Cardiac muscle cell (in vitro differentiated cells and primary cell): ENCODE measurements around the gene EXOC4. TPM values are rescaled to one million over a fixed set of nuclear protein-coding genes. Genes with fewer than 3 reads are reported as not detected.

Experiments
- DNase-seq, 2 donors: peaks; one replicate each; pipeline versions ENCODE4 v3.0.0 to v3.0.0-alpha.2; 2010 to 2017; ENCODE audit warnings: low read depth in 1 of 2, low spot score in 1 of 2
- H3K27ac ChIP-seq: fragments of 200-600 bp; sonication (generic); 2 replicates; pipeline ENCODE4 v1.5.1; 2016
- H3K27me3 ChIP-seq: fragments of 200-600 bp; sonication (generic); 2 replicates; pipeline ENCODE4 v1.6.0; 2016; ENCODE audit warnings: control low read depth
- H3K36me3 ChIP-seq: fragments of 200-600 bp; sonication (generic); 2 replicates; pipeline ENCODE4 v1.5.1; 2016; ENCODE audit warnings: control low read depth
- H3K4me1 ChIP-seq: fragments of 200-600 bp; sonication (generic); 2 replicates; pipeline ENCODE4 v1.8.1; 2017; ENCODE audit warnings: low read depth, mild to moderate bottlenecking, mixed run types
- H3K4me3 ChIP-seq: fragments of 200-600 bp; sonication (generic); 2 replicates; pipeline ENCODE4 v1.5.1; 2016; ENCODE audit warnings: mild to moderate bottlenecking
- H3K9me3 ChIP-seq: fragments of 200-600 bp; sonication (generic); 2 replicates; pipeline ENCODE4 v1.5.1; 2017; ENCODE audit warnings: low read depth, mild to moderate bottlenecking, control low read depth
- polyA plus RNA-seq: library from polyadenylated mRNA; unstranded; fragments of >200 nt; fragmentation: Nextera tagmentation; extraction: Ambion mirVana; gene quantifications from 2 replicates; pipeline ENCODE4 v1.2.1, GENCODE V29; 2016
- total RNA-seq: library from RNA; depleted of rRNA; stranded (reverse); fragments of >200 nt; gene quantifications from 2 replicates; pipeline ENCODE4 v1.2.3, GENCODE V29; 2016
- TF ChIP-seq, protein P1 (sequence below): IDR thresholded peaks from 2 replicates; pipeline ENCODE4 v1.5.1; 2012; ENCODE audit warnings: low read depth, mild to moderate bottlenecking, low read length

EXOC4 gene
- total and polyA plus RNA-seq, 2 experiments from 2014 or later = 33.6 to 46.0 TPM

- TF ChIP-seq, protein P1, sequence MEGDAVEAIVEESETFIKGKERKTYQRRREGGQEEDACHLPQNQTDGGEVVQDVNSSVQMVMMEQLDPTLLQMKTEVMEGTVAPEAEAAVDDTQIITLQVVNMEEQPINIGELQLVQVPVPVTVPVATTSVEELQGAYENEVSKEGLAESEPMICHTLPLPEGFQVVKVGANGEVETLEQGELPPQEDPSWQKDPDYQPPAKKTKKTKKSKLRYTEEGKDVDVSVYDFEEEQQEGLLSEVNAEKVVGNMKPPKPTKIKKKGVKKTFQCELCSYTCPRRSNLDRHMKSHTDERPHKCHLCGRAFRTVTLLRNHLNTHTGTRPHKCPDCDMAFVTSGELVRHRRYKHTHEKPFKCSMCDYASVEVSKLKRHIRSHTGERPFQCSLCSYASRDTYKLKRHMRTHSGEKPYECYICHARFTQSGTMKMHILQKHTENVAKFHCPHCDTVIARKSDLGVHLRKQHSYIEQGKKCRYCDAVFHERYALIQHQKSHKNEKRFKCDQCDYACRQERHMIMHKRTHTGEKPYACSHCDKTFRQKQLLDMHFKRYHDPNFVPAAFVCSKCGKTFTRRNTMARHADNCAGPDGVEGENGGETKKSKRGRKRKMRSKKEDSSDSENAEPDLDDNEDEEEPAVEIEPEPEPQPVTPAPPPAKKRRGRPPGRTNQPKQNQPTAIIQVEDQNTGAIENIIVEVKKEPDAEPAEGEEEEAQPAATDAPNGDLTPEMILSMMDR = no peak
- Histone ChIP-seq H3K36me3 (no peaks in the 10 kb centered on the region), H3K27ac (no peak overlapping the region), H3K9me3 (no peaks in the 10 kb centered on the region), H3K4me3 (no peak overlapping the region), H3K27me3 (no peaks in the 10 kb centered on the region), H3K4me1 (peaks cover 8% of the 10 kb centered on the region)
- DNase-seq = peak in 1 of 2 donors; percentile 94
These were observed 397.2 kb downstream of the EXOC4 start for GRCh38 chr7:133650069-133650468.

GRCh38 chr7:133650487-133651300, 397.8 kb downstream of the EXOC4 start:
- H3K9me3 ChIP-seq = no peaks in the 10 kb centered on the region
- H3K4me3 ChIP-seq = no peak overlapping the region
- DNase-seq = peak in 1 of 2 donors; percentile 60
- H3K4me1 ChIP-seq = peaks cover 8% of the 10 kb centered on the region
- no peaks in the 10 kb centered on the region for H3K27me3 ChIP-seq
- TF ChIP-seq, protein P1 = no peak
- no peak overlapping the region for H3K27ac ChIP-seq
- no peaks in the 10 kb centered on the region for H3K36me3 ChIP-seq

- Histone ChIP-seq H3K27ac (no peak overlapping the region), H3K36me3 (no peaks in the 10 kb centered on the region), H3K27me3 (no peaks in the 10 kb centered on the region), H3K4me3 (no peak overlapping the region), H3K9me3 (no peaks in the 10 kb centered on the region), H3K4me1 (no peaks in the 10 kb centered on the region)
- TF ChIP-seq, protein P1 = no peak
- no peak for DNase-seq
These were observed 399.7 kb downstream of the EXOC4 start for GRCh38 chr7:133652547-133652946.

GRCh38 chr7:133654547-133654946, 401.7 kb downstream of the EXOC4 start:
- H3K36me3 ChIP-seq = no peaks in the 10 kb centered on the region
- TF ChIP-seq, protein P1 = no peak
- H3K4me1 ChIP-seq = no peaks in the 10 kb centered on the region
- H3K4me3 ChIP-seq = no peak overlapping the region
- no peaks in the 10 kb centered on the region for H3K27me3 ChIP-seq
- no peak overlapping the region for H3K27ac ChIP-seq
- H3K9me3 ChIP-seq = no peaks in the 10 kb centered on the region
- no peak for DNase-seq

DNA sequence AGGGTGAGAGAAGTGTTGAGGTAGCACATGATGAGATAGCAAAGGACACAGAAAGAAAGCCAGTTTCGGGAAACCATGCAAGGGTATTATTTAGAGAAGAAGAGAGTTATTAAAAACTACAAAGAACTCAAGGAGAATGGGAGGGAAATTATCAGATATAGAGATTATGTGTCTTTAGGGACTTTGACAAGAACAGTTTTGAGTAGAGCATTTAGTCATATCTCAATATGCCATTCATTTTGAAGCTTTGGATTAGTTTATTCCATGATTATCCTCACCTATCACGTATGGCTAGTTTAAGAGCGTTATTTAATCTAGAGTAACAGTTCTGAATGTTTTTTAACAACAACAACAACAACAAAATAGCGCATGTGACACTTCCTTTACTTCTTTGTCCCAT, 409.4 kb downstream of the EXOC4 start:
- TF ChIP-seq, protein P1 = no peak
- DNase-seq = no peak
- Histone ChIP-seq H3K27me3 (no peaks in the 10 kb centered on the region), H3K4me1 (no peaks in the 10 kb centered on the region), H3K4me3 (no peak overlapping the region), H3K36me3 (no peaks in the 10 kb centered on the region), H3K27ac (no peak overlapping the region), H3K9me3 (no peaks in the 10 kb centered on the region)
